Activated CD8-positive, alpha-beta T cell treated with anti-CD3 and anti-CD28 coated beads, Interleukin-2, amount 10 ng/mL, durations not matched to agents 7 days and 5 days (primary cell): ENCODE measurements around the gene TCERG1L. TPM values are rescaled to one million over a fixed set of nuclear protein-coding genes. Genes with fewer than 3 reads are reported as not detected.

Experiments
- ATAC-seq: fragments of 150-1000 bp; cut with Tn5 transposase; one replicate; pipeline ENCODE4 v1.10.0; 2021; ENCODE audit warnings: moderate library complexity
- CTCF ChIA-PET: fragments of 350-600 bp; sonication (Branson Sonifier 250); formaldehyde crosslinking; loops from one replicate; lab custom pipeline; 2021; ENCODE audit warnings: antibody characterized with exemption; lab: Charles Lee
- POLR2A ChIA-PET: fragments of 350-600 bp; sonication (Branson Sonifier 250); formaldehyde crosslinking; loops from one replicate; lab custom pipeline; 2021; ENCODE audit warnings: antibody characterized with exemption; lab: Charles Lee
- DNase-seq: peaks from one replicate; pipeline ENCODE4 v3.0.0-alpha.2; 2020
- H3K27ac Mint-ChIP-seq: one replicate; pipeline ENCODE4 v1.8.0; 2021; ENCODE audit warnings: mild to moderate bottlenecking, mixed read lengths
- H3K27me3 Mint-ChIP-seq: one replicate; pipeline ENCODE4 v1.8.0; 2021; ENCODE audit warnings: low read depth, mixed read lengths
- H3K36me3 Mint-ChIP-seq: one replicate; pipeline ENCODE4 v1.8.0; 2021; ENCODE audit warnings: low read depth, mixed read lengths
- H3K4me1 Mint-ChIP-seq: one replicate; pipeline ENCODE4 v1.8.0; 2021; ENCODE audit warnings: low read depth, mixed read lengths
- H3K4me3 Mint-ChIP-seq: one replicate; pipeline ENCODE4 v1.8.0; 2021; ENCODE audit warnings: mild to moderate bottlenecking, mixed read lengths
- H3K9me3 Mint-ChIP-seq: one replicate; pipeline ENCODE4 v1.8.0; 2022; ENCODE audit warnings: mixed read lengths; ENCODE audit not compliant: insufficient read depth
- total RNA-seq, 2 experiments: library from RNA; stranded (reverse); gene quantifications; one replicate each; pipeline ENCODE4 v1.2.3, GENCODE V29; 2021

The TCERG1L gene
- total RNA-seq, 2 experiments from 2014 or later, result 0.08 TPM; not detected in 1

DNA sequence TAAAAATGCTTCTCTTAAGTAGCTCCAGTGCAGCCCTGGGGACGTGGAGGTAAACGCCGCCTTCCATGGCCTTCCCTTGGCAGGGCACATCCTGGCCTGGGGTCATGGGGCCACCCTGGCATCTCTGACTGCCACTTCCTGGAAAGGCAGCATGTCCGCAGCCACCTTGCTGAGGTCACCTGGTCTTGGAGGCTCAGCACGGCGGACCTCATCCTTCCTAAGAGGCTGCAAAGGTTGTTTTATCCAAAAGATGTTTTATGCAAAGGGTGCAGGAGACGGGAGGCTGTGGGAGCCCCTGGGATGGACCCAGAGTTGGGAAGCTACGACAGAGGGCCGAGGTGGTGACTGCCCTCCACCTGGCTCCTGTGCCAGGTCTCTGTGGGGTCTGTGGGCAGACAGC, 106.0 kb downstream of the TCERG1L start:
- no peaks in the 10 kb centered on the region for H3K36me3 Mint-ChIP-seq
- no peaks in the 10 kb centered on the region for H3K27me3 Mint-ChIP-seq
- H3K9me3 Mint-ChIP-seq, result no peaks in the 10 kb centered on the region
- H3K4me1 Mint-ChIP-seq, result no peaks in the 10 kb centered on the region
- H3K27ac Mint-ChIP-seq, result no peak overlapping the region
- ATAC-seq, result no peak
- ChIA-PET CTCF (no interaction called here), POLR2A (no interaction called here)
- DNase-seq, result no peak
- H3K4me3 Mint-ChIP-seq, result no peak overlapping the region

DNA sequence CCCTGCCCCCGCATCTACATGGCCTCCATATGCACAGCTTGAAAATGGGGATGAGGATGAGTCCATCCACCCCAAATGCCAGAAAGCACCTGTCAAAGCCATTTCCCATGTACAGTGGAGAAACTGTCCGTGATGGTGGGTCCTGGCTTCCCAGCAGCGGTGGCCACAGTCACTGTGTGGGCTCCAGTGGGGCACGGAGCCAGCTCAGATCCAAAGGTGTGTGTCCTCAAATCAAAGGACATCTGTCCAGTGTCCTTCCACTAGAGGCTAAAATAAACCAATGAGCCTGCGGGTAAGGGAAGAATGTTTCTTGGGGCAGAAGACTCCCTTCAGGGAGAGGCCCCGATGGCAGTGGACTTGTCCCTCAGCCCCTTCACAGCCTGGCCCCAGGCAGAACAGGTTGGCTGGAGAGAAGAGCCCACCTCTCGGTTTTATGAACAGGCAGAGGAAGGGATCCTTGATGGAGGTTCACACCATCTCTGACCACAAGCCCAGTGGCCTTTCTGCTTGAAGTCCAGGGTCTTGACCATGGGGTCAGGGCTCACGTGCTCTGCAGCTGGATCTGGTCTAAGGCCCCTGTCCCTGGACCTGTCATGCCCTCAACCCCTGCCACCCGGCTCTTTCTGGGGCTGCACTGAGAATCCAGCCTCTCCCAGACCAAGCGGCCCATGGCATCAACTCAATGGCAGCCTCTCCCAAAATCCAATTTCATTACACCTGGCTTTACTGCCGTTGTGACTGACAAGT, 106.9 kb downstream of the TCERG1L start:
- Mint-ChIP-seq H3K4me3 (no peak overlapping the region), H3K9me3 (no peaks in the 10 kb centered on the region), H3K27me3 (no peaks in the 10 kb centered on the region), H3K4me1 (no peaks in the 10 kb centered on the region), H3K36me3 (no peaks in the 10 kb centered on the region), H3K27ac (no peak overlapping the region)
- CTCF ChIA-PET, result no interaction called here
- no peak for DNase-seq
- no peak for ATAC-seq
- POLR2A ChIA-PET, result no interaction called here

DNA sequence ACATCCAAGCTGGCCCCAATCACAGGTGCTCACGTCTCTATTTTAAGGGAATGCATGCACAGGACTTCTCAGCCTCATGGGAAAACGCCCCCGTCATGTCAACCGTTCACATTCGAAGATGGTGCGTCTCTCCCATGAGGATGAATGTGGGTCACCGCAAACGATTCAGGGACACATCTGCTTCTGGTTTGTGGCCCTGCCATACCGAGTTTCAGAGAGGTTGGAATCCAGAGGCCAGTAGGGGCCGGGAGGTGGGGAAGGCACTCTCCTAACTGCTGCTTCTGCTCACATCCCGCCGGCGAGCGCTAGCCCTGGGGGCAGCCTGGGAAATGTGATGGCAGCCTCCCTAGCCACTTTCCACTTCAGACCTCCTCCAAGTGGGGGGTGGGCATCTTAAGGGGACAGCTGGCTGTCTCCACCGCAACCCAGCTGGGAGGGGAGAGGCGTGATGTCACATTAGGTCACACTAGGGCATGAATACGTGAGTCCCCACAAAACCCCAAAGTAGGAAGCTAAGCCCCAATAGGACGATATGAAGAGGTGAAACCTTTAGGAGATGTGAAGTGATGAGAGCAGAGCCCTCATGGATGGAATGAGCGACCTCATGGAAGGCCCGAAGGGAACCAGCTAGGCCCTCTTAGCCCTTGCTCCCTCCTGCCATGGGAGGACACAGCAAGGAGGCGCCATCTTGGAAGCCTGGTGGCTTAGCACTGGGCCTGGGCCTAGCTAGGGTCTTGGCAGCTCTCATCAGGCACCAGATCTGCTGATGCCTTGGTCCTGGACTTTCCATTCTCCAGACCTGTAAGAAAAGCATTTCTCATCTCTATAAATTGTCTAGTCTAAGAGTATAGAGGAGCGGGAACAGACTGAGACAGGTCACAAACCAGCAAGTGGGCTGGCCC, 107.8 kb downstream of the TCERG1L start:
- Mint-ChIP-seq H3K36me3 (no peaks in the 10 kb centered on the region), H3K27me3 (peaks cover 2% of the 10 kb centered on the region), H3K27ac (no peak overlapping the region), H3K4me1 (no peaks in the 10 kb centered on the region), H3K4me3 (no peak overlapping the region), H3K9me3 (no peaks in the 10 kb centered on the region)
- DNase-seq, result no peak
- ChIA-PET POLR2A (no interaction called here), CTCF (no interaction called here)
- no peak for ATAC-seq

DNA sequence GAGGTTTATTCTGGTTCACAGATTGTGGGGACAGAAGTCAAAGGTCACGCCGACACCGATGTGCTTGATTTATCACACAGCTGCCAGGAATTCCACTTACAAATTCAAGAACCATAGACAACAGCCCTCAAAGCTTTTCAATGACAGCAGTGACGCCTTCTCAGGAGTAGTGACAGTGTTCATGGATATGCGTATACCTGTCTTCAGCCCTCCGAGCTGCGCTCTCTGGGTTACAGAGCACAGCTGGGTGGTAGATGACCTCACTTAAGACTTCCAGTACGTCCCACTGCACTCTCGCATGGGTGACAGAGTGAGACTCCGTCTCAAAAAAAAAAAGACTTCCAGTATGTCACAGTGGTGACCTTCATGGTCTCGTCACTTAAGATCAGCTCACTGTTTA, 108.5 kb downstream of the TCERG1L start:
- ChIA-PET POLR2A (no interaction called here), CTCF (no interaction called here)
- no peaks in the 10 kb centered on the region for H3K36me3 Mint-ChIP-seq

DNA sequence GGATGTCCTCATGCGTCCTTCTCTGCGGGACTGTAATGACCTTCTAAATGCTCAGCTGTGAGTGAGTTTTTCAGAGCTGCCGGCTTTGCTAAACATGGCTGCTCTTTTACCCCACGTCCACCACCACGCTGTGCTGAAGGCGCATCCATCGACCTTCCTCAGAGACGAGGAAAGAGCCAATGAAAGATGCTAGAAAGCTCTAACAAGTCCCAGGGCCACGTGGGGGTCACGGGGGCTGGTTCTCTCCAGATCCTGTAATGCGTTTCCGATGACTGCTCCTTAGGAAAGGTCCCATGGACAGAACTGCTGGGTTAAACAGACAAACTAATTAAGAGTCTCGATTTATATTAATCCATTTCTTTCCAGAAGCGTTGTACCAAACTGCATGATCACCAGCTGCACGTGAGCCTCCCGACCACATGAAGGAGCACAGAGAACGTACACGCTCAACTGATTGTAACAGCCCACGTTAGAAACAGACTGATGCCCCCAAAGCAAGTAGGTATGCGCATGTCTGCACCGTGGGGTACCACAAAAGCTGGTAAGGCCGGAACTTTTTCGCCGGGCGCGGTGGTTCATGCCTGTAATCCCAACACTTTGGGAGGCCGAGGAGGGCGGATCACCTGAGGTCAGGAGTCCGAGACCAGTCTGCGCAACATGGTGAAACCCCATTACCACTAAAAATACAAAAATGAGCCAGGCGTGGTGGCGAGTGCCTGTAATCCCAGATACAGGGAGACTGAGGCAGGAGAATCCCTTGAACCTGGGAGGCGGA, 109.6 kb downstream of the TCERG1L start:
- POLR2A ChIA-PET, result no interaction called here
- Mint-ChIP-seq H3K36me3 (no peaks in the 10 kb centered on the region), H3K9me3 (no peaks in the 10 kb centered on the region), H3K27ac (no peak overlapping the region), H3K4me3 (no peak overlapping the region), H3K4me1 (no peaks in the 10 kb centered on the region), H3K27me3 (peaks cover 2% of the 10 kb centered on the region)
- CTCF ChIA-PET, result no interaction called here
- no peak for DNase-seq
- no peak for ATAC-seq

More for the DNA sequence above, 108.5 kb downstream of the TCERG1L start:
- ATAC-seq (no peak), DNase-seq (no peak)
- H3K27ac Mint-ChIP-seq, result no peak overlapping the region
- peaks cover 2% of the 10 kb centered on the region for H3K27me3 Mint-ChIP-seq
- H3K4me3 Mint-ChIP-seq, result no peak overlapping the region
- no peaks in the 10 kb centered on the region for H3K4me1 Mint-ChIP-seq
- no peaks in the 10 kb centered on the region for H3K9me3 Mint-ChIP-seq

DNA sequence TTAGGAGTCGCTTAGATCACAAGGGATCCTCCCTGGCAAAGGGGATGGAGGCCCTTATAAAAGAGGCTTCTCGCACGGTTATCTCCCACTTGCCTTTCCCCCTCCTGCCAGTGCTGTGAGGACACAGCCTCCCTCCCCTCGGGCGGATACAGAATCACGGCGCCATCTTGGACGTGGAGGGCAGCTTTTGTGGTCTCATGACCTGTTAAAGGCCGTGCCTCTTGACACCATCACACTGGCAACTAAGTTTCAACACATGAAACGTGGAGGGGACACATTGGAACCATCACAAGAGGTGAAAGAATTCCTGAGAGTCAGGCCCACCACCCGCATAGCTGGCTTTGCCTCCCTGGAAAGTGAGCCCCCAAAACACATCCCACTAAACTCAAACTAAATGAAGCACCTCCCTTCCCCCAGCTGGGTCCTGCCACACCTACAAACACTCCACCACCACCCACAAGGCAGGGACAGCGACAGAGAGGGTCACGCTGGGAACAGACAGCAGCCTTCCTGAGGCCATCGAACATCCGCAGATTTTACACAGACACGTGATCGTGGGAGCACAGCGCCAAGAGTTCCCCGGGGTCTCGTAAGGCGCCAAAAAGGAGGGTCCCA, 110.6 kb downstream of the TCERG1L start:
- H3K27ac Mint-ChIP-seq, result no peak overlapping the region
- no peaks in the 10 kb centered on the region for H3K4me1 Mint-ChIP-seq
- no peak overlapping the region for H3K4me3 Mint-ChIP-seq
- POLR2A ChIA-PET, result no interaction called here
- no peaks in the 10 kb centered on the region for H3K36me3 Mint-ChIP-seq
- ATAC-seq (no peak), DNase-seq (no peak)
- H3K27me3 Mint-ChIP-seq, result peaks cover 2% of the 10 kb centered on the region
- CTCF ChIA-PET, result no interaction called here
- no peaks in the 10 kb centered on the region for H3K9me3 Mint-ChIP-seq

DNA sequence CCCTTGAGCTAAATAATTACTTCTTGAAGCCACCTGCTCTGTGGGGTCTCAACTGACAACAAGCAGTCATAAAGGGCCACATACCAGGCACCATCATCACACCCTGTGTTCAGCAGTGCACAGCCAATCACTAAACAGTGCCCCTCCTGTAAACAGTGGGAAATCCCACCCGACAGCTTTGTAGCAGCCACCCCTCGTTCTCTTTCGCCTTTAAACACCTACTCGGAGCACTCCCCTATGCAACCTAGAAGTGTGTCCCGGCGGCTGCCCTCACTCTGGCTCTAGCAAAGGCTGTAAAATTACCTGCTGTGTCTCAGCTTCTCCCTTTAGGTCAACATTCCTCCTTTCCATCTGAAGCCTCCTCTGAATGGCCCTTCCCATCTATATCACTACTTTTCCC, 111.9 kb downstream of the TCERG1L start:
- no peaks in the 10 kb centered on the region for H3K4me1 Mint-ChIP-seq
- ChIA-PET POLR2A (no interaction called here), CTCF (no interaction called here)
- H3K27ac Mint-ChIP-seq, result no peak overlapping the region
- no peak overlapping the region for H3K4me3 Mint-ChIP-seq
- no peak for ATAC-seq
- peaks cover 2% of the 10 kb centered on the region for H3K27me3 Mint-ChIP-seq
- no peak for DNase-seq
- no peaks in the 10 kb centered on the region for H3K36me3 Mint-ChIP-seq
- H3K9me3 Mint-ChIP-seq, result no peaks in the 10 kb centered on the region

DNA sequence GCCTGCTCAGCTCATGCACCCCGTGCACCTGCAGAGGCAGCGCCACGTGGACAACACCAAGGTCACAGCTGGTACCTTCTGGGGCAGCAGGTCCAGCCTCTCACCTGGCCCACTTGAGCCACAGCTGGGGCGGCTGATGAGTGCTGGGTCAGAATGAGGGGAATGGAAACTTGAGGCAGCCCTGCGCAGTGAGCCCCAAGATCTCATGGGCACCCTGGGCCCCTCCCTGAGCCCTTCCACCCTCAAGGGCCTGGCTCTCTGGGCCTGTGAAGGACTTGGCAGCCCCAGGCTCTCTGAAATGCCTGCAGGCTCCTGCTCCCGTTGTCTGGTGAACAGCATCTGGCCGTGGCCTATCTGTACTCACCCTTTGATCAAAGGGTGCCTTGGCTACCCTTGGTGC, 112.7 kb downstream of the TCERG1L start:
- no peak for DNase-seq
- no peaks in the 10 kb centered on the region for H3K4me1 Mint-ChIP-seq
- H3K27ac Mint-ChIP-seq, result no peak overlapping the region
- H3K9me3 Mint-ChIP-seq, result no peaks in the 10 kb centered on the region
- peaks cover 2% of the 10 kb centered on the region for H3K27me3 Mint-ChIP-seq
- ChIA-PET CTCF (no interaction called here), POLR2A (no interaction called here)
- H3K36me3 Mint-ChIP-seq, result no peaks in the 10 kb centered on the region
- no peak for ATAC-seq
- H3K4me3 Mint-ChIP-seq, result no peak overlapping the region

DNA sequence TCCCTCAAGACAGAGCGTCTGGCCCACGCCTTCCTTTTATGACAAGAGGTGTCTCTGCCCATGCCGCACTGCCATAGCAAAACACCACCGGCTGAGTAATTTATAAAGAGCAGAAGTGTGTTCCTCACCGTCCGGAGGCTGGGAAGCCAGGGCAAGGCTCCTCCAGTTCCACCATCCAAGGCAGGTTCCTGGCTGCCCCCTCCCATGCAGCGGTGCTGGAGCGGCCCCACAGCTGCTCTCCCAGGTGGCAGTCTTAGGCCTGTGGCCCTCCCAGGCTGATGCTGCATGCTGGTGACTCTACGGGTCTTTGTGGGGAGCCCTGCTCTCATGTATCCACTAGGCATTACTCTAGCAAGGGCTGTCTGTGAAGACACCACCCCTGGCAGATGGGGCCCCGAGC, 113.1 kb downstream of the TCERG1L start:
- POLR2A ChIA-PET, result no interaction called here
- H3K4me3 Mint-ChIP-seq, result no peak overlapping the region
- no peaks in the 10 kb centered on the region for H3K4me1 Mint-ChIP-seq
- CTCF ChIA-PET, result no interaction called here
- no peak for DNase-seq
- no peak overlapping the region for H3K27ac Mint-ChIP-seq
- no peak for ATAC-seq
- peaks cover 2% of the 10 kb centered on the region for H3K27me3 Mint-ChIP-seq
- no peaks in the 10 kb centered on the region for H3K9me3 Mint-ChIP-seq
- H3K36me3 Mint-ChIP-seq, result no peaks in the 10 kb centered on the region

DNA sequence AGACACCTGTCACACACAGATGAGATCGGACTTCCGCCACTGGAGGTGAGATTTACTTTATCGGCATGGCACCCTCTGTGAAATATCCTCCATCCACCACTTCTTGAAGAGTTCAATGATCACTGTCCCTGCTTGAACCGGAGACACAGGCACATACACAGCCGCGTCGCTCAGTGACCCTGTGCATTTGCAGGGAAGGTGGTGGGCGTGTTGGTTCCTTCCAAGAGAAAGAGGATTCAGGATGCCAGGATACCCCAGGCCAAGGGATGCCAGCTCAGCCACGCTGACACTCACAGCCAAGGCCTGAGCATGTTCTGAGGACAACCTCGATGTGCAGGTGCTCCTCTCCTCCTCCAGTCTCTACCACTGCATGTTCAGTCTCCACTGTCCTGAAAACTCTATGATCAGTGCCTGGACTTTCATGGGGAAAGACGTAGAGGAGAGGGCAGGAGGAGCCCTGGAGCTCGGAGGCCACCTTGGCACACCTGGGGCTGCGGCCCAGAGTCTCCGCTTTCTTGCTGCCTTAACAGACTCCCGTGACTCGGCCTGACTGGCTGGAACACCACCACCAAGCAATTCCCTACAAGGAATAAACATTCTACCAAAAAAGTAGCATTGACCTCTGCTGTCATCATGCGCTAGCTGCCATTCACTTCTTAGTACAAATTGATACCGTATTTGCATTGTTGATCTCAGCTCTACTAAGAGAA, 115.2 kb downstream of the TCERG1L start:
- no peak overlapping the region for H3K27ac Mint-ChIP-seq
- no peaks in the 10 kb centered on the region for H3K36me3 Mint-ChIP-seq
- peaks cover 2% of the 10 kb centered on the region for H3K27me3 Mint-ChIP-seq
- ChIA-PET CTCF (no interaction called here), POLR2A (no interaction called here)
- no peak overlapping the region for H3K4me3 Mint-ChIP-seq
- H3K4me1 Mint-ChIP-seq, result no peaks in the 10 kb centered on the region
- no peak for DNase-seq
- no peak for ATAC-seq
- H3K9me3 Mint-ChIP-seq, result no peaks in the 10 kb centered on the region

DNA sequence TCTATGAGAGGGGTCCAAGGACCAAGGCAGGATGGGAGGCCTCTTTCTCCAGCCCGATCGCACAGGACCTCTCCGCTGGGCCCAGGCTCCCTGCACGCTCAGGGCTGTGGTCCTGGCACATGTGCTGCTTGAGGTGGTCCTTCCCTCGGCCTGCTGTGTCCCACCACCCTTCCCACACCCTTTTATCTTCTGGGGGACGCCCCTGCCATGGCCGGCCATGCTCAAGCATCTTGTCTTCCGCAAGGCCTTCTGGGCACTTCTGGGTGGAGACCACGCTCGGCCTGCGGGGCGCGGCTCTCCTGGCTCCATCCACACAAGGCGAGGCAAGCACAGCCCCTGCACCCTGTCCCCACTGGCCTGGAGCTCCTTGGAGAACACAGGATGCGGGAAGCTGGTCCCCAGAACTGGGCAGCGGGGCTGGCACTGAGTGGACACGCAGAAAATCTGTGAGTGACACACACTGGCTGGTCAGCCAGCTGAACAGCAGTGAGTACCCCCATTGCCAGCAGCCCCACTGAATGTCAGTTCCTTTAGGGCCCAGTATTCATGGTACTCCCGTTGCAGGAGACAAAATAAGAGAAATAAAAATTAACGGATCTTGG, 115.9 kb downstream of the TCERG1L start:
- CTCF ChIA-PET, result no interaction called here
- ATAC-seq (no peak), DNase-seq (no peak)
- Mint-ChIP-seq H3K27ac (no peak overlapping the region), H3K4me1 (no peaks in the 10 kb centered on the region), H3K27me3 (peaks cover 2% of the 10 kb centered on the region), H3K36me3 (no peaks in the 10 kb centered on the region), H3K4me3 (no peak overlapping the region), H3K9me3 (no peaks in the 10 kb centered on the region)
- POLR2A ChIA-PET, result no interaction called here
